Measurements from ENCODE around the gene IQGAP2.

DNA sequence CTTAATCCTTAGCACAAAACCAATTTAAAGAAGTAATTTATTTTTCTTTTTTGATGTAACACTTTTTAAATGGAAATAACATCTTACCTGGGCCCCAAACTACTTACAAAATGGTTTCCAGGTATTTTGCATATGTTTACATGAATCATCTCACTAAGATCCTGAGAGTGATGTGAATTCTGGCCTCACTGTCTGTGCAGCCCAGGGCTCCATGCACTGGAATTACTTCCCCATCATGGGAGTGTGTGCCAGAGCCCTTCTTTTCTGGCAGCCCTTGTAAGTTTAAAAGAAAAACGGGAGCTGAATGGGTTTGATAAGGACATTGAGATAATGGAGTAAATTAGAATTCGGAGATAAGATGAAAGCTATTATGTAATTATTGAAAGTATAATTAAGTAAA is 300.6 kb downstream of the IQGAP2 start:
- TF ChIP-seq, protein P1, sequence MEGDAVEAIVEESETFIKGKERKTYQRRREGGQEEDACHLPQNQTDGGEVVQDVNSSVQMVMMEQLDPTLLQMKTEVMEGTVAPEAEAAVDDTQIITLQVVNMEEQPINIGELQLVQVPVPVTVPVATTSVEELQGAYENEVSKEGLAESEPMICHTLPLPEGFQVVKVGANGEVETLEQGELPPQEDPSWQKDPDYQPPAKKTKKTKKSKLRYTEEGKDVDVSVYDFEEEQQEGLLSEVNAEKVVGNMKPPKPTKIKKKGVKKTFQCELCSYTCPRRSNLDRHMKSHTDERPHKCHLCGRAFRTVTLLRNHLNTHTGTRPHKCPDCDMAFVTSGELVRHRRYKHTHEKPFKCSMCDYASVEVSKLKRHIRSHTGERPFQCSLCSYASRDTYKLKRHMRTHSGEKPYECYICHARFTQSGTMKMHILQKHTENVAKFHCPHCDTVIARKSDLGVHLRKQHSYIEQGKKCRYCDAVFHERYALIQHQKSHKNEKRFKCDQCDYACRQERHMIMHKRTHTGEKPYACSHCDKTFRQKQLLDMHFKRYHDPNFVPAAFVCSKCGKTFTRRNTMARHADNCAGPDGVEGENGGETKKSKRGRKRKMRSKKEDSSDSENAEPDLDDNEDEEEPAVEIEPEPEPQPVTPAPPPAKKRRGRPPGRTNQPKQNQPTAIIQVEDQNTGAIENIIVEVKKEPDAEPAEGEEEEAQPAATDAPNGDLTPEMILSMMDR (conservative IDR thresholded peaks at IDR 0.05; ENCODE audit: low read depth, low read length): no peak
- TF ChIP-seq EZH2 (IDR thresholded peaks at IDR 0.05; ENCODE audit: low read length, unreplicated experiment) (no peak), EZH2phosphoT487 (IDR thresholded peaks at IDR 0.05; ENCODE audit: borderline replicate concordance, low read length) (no peak)

All from PC-3 (cell line).